Neural progenitor cell (in vitro differentiated cells): ENCODE measurements around the gene COX6A2. TPM values are rescaled to one million over a fixed set of nuclear protein-coding genes. Genes with fewer than 3 reads are reported as not detected.

ENCODE experiments used
- DNase-seq: peaks from one replicate; pipeline ENCODE4 v3.0.0-alpha.2; 2016; ENCODE audit warnings: low spot score
- H2AFZ ChIP-seq: fragments of 200-600 bp; sonication (generic); replicated peaks from 2 replicates; pipeline ENCODE4 v1.6.1; 2016; ENCODE audit warnings: antibody characterized with exemption
- H3F3A ChIP-seq: fragments of 200-600 bp; sonication (generic); 2 replicates; pipeline ENCODE4 v1.6.1; 2016; ENCODE audit warnings: antibody characterized with exemption, low read depth
- H3K27ac ChIP-seq: fragments of 200-600 bp; sonication (generic); 2 replicates; pipeline ENCODE4 v1.5.1; 2016; ENCODE audit warnings: mild to moderate bottlenecking
- H3K27me3 ChIP-seq: fragments of 200-600 bp; sonication (generic); 2 replicates; pipeline ENCODE4 v1.6.1; 2016; ENCODE audit warnings: mild to moderate bottlenecking, moderate library complexity
- H3K36me3 ChIP-seq: fragments of 200-600 bp; sonication (generic); 2 replicates; pipeline ENCODE4 v1.5.1; 2016
- H3K4me1 ChIP-seq: fragments of 200-600 bp; sonication (generic); 2 replicates; pipeline ENCODE4 v1.6.1; 2016; ENCODE audit warnings: mixed run types
- H3K4me2 ChIP-seq: fragments of 200-600 bp; sonication (generic); 2 replicates; pipeline ENCODE4 v1.6.1; 2016
- H3K4me3 ChIP-seq: fragments of 200-600 bp; sonication (generic); 2 replicates; pipeline ENCODE4 v1.5.1; 2016
- H3K79me2 ChIP-seq: fragments of 200-600 bp; sonication (generic); 2 replicates; pipeline ENCODE4 v1.6.1; 2016; ENCODE audit warnings: low read depth
- H3K9ac ChIP-seq: fragments of 200-600 bp; sonication (generic); 2 replicates; pipeline ENCODE4 v1.6.1; 2016
- H3K9me3 ChIP-seq: fragments of 200-600 bp; sonication (generic); 2 replicates; pipeline ENCODE4 v1.5.1; 2016; ENCODE audit warnings: low read depth
- H4K20me1 ChIP-seq: fragments of 200-600 bp; sonication (generic); 2 replicates; pipeline ENCODE4 v1.6.1; 2016; ENCODE audit warnings: low read depth
- H3K27ac Mint-ChIP-seq: 3 replicates; pipeline ENCODE4 v1.8.0; 2021; ENCODE audit warnings: mixed read lengths
- H3K27me3 Mint-ChIP-seq: 2 replicates; pipeline ENCODE4 v1.8.0; 2022; ENCODE audit warnings: low read depth, mild to moderate bottlenecking, inconsistent platforms, moderate library complexity, mixed read lengths; ENCODE audit not compliant: insufficient read depth
- H3K36me3 Mint-ChIP-seq: 3 replicates; pipeline ENCODE4 v1.8.0; 2021; ENCODE audit warnings: mixed read lengths
- H3K4me1 Mint-ChIP-seq: 3 replicates; pipeline ENCODE4 v1.8.0; 2021; ENCODE audit warnings: mixed read lengths
- H3K4me3 Mint-ChIP-seq: 3 replicates; pipeline ENCODE4 v1.8.0; 2021; ENCODE audit warnings: mild to moderate bottlenecking, moderate library complexity, mixed read lengths
- H3K9me3 Mint-ChIP-seq: 3 replicates; pipeline ENCODE4 v1.8.0; 2020; ENCODE audit warnings: mixed read lengths
- CTCF ChIP-seq: fragments of 200-600 bp; sonication (generic); IDR thresholded peaks from 2 replicates; pipeline ENCODE4 v1.5.1; 2017; ENCODE audit warnings: antibody characterized with exemption, mild to moderate bottlenecking
- EZH2 ChIP-seq: fragments of 200-600 bp; sonication (generic); IDR thresholded peaks from 2 replicates; pipeline ENCODE4 v1.6.1; 2017; ENCODE audit warnings: antibody characterized with exemption, mild to moderate bottlenecking, moderate library complexity
- EZH2phosphoT487 ChIP-seq: fragments of 200-600 bp; sonication (generic); IDR thresholded peaks from 2 replicates; pipeline ENCODE4 v1.6.1; 2017; ENCODE audit warnings: antibody characterized with exemption
- total RNA-seq: library from RNA; depleted of rRNA; stranded (reverse); fragments of >200 nt; gene quantifications from 2 replicates; pipeline ENCODE4 v1.2.3, GENCODE V29; 2015; ENCODE audit warnings: low replicate concordance

The COX6A2 gene
- total RNA-seq, 1 donor from 2014 or later, result not detected

GRCh38 chr16:31436221-31437045 is 8.3 kb upstream of the COX6A2 start:
- no peak overlapping the region for H3K4me2 ChIP-seq
- H3K4me3 ChIP-seq, result no peak overlapping the region
- no peaks in the 10 kb centered on the region for H3F3A ChIP-seq
- no peaks in the 10 kb centered on the region for H3K4me1 ChIP-seq
- no peaks in the 10 kb centered on the region for H3K36me3 ChIP-seq
- no peaks in the 10 kb centered on the region for H4K20me1 ChIP-seq
- H3K9ac ChIP-seq, result no peak overlapping the region
- Mint-ChIP-seq H3K27me3 (peaks cover 3% of the 10 kb centered on the region), H3K9me3 (no peaks in the 10 kb centered on the region), H3K4me1 (peaks cover 3% of the 10 kb centered on the region), H3K4me3 (no peak overlapping the region), H3K27ac (no peak overlapping the region), H3K36me3 (no peaks in the 10 kb centered on the region)
- H3K27ac ChIP-seq, result no peak overlapping the region
- DNase-seq, result no peak
- H2AFZ ChIP-seq, result no peak overlapping the region
- TF ChIP-seq EZH2phosphoT487 (no peak), CTCF (no peak), EZH2 (no peak)
- no peaks in the 10 kb centered on the region for H3K9me3 ChIP-seq
- H3K79me2 ChIP-seq, result no peaks in the 10 kb centered on the region
- no peaks in the 10 kb centered on the region for H3K27me3 ChIP-seq

- TF ChIP-seq CTCF (no peak), EZH2phosphoT487 (no peak), EZH2 (no peak)
Measured at GRCh38 chr16:31435341-31436220, 7.4 kb upstream of the COX6A2 start.

GRCh38 chr16:31430380-31431052 is 2.4 kb upstream of the COX6A2 start:
- Histone ChIP-seq H3K36me3 (no peaks in the 10 kb centered on the region), H3K4me2 (no peak overlapping the region), H2AFZ (no peak overlapping the region), H3K4me1 (no peaks in the 10 kb centered on the region), H3K4me3 (no peak overlapping the region), H3K27ac (no peak overlapping the region), H3K9me3 (no peaks in the 10 kb centered on the region), H3K79me2 (no peaks in the 10 kb centered on the region), H3K9ac (no peak overlapping the region), H3K27me3 (peaks cover 7% of the 10 kb centered on the region), H3F3A (no peaks in the 10 kb centered on the region), H4K20me1 (no peaks in the 10 kb centered on the region)
- H3K27ac Mint-ChIP-seq, result no peak overlapping the region
- TF ChIP-seq CTCF (no peak), EZH2phosphoT487 (no peak), EZH2 (no peak)
- DNase-seq, result peak; percentile 45
- H3K4me3 Mint-ChIP-seq, result no peak overlapping the region
- peaks cover 2% of the 10 kb centered on the region for H3K9me3 Mint-ChIP-seq
- H3K36me3 Mint-ChIP-seq, result no peaks in the 10 kb centered on the region
- peaks cover 8% of the 10 kb centered on the region for H3K27me3 Mint-ChIP-seq
- H3K4me1 Mint-ChIP-seq, result peaks cover 8% of the 10 kb centered on the region

More at GRCh38 chr16:31435341-31436220, 7.4 kb upstream of the COX6A2 start:
- H4K20me1 ChIP-seq, result no peaks in the 10 kb centered on the region
- H3K27me3 ChIP-seq, result no peaks in the 10 kb centered on the region
- no peaks in the 10 kb centered on the region for H3K36me3 ChIP-seq
- no peak overlapping the region for H3K4me3 ChIP-seq
- Mint-ChIP-seq H3K4me3 (no peak overlapping the region), H3K27ac (peak overlapping the region; percentile 74), H3K27me3 (peaks cover 3% of the 10 kb centered on the region), H3K36me3 (no peaks in the 10 kb centered on the region), H3K9me3 (no peaks in the 10 kb centered on the region), H3K4me1 (peaks cover 6% of the 10 kb centered on the region)
- H3K9ac ChIP-seq, result no peak overlapping the region
- no peaks in the 10 kb centered on the region for H3F3A ChIP-seq
- no peak for DNase-seq
- H3K79me2 ChIP-seq, result no peaks in the 10 kb centered on the region
- no peak overlapping the region for H2AFZ ChIP-seq
- H3K4me2 ChIP-seq, result no peak overlapping the region
- no peaks in the 10 kb centered on the region for H3K4me1 ChIP-seq
- no peaks in the 10 kb centered on the region for H3K9me3 ChIP-seq
- no peak overlapping the region for H3K27ac ChIP-seq
